HG03097 (cell line): Measurements from ENCODE around the gene CIPC.

Experiments
- ATAC-seq: cut with Tn5 transposase; IDR thresholded peaks from one replicate; pipeline ENCODE4 v1.9.1; 2021; ENCODE audit not compliant: unreplicated experiment, low FRiP score

CIPC gene

GRCh38 chr14:77099425-77100167 lies 1.5 kb downstream of the CIPC start:
- ATAC-seq = no peak

GRCh38 chr14:77100961-77101360 lies 2.9 kb downstream of the CIPC start:
- ATAC-seq = no peak

GRCh38 chr14:77102154-77102553 lies 4.1 kb downstream of the CIPC start:
- ATAC-seq = no peak

GRCh38 chr14:77103475-77103874 lies 5.4 kb downstream of the CIPC start:
- no peak for ATAC-seq

- no peak for ATAC-seq
Observed at GRCh38 chr14:77103951-77104350, 5.9 kb downstream of the CIPC start.

GRCh38 chr14:77104393-77104792 lies 6.3 kb downstream of the CIPC start:
- ATAC-seq = no peak

GRCh38 chr14:77105145-77105939 lies 7.3 kb downstream of the CIPC start:
- no peak for ATAC-seq

- no peak for ATAC-seq
Observed at GRCh38 chr14:77106666-77107065, 8.6 kb downstream of the CIPC start.

- ATAC-seq = no peak
Observed at GRCh38 chr14:77107228-77107627, 9.2 kb downstream of the CIPC start.

GRCh38 chr14:77108753-77109152 lies 10.7 kb downstream of the CIPC start:
- ATAC-seq = no peak

- no peak for ATAC-seq
Observed at GRCh38 chr14:77109656-77110055, 11.6 kb downstream of the CIPC start.

- ATAC-seq = no peak
Observed at GRCh38 chr14:77110286-77110685, 12.2 kb downstream of the CIPC start.

- no peak for ATAC-seq
Observed at GRCh38 chr14:77111021-77111420, 13.0 kb downstream of the CIPC start.

- no peak for ATAC-seq
Observed at GRCh38 chr14:77113644-77114043, 15.6 kb downstream of the CIPC start.

GRCh38 chr14:77114609-77115008 lies 16.6 kb downstream of the CIPC start:
- ATAC-seq = no peak

GRCh38 chr14:77116172-77116817 lies 18.2 kb downstream of the CIPC start:
- no peak for ATAC-seq

GRCh38 chr14:77119851-77120250 lies 21.8 kb downstream of the CIPC start:
- ATAC-seq = no peak

- peak; percentile 86 for ATAC-seq
Observed at GRCh38 chr14:77120771-77121743, 23.0 kb downstream of the CIPC start.

- ATAC-seq = no peak
Observed at GRCh38 chr14:77122526-77123125, 24.6 kb downstream of the CIPC start.
